ENCODE measurements around the gene SRPK3. TPM values are rescaled to one million over a fixed set of nuclear protein-coding genes. Genes with fewer than 3 reads are reported as not detected.

The SRPK3 gene
- polyA plus RNA-seq, 3 donors = 0.01 TPM; not detected in 2

DNA sequence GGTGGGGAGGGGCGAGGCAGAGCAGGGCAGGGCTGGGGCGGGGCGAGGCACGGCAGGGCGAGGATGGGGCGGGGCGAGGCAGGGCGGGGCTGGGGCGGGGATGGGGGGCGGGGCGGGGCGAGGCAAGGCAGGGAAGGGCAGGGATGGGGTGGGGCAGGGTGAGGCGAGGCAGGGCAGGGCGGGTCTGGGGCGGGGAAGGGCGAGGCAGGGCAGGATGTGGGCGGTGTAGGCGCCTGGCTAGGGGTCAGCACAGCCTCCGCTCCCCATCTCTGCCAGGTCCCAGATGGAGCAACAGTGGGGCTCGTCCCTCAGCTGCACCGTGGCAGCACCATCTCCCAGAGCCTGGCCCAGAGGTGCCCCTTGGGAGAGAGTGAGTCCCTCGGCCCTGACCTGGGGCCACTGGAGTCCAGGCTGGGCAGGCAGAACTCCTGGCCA, 4.2 kb upstream of the SRPK3 start:
- Mint-ChIP-seq H3K27ac (no peak overlapping the region), H3K27me3 (ENCODE audit: low read depth in 3 of 3) (peaks cover 13 to 25% (median 15%) of the 10 kb centered on the region in 3 donors), H3K4me1 (no peaks in the 10 kb centered on the region), H3K36me3 (no peaks in the 10 kb centered on the region), H3K4me3 (no peak overlapping the region), H3K9me3 (peaks cover 0 to 13% (median 2%) of the 10 kb centered on the region in 7 donors)
- Histone ChIP-seq H2AFZ (ENCODE audit: insufficient read depth, low read depth, low read length, poor library complexity, severe bottlenecking) (no peak overlapping the region), H3K9me3 (replicated peaks in 1 of 2; ENCODE audit: control insufficient read depth in 1 of 2, insufficient read depth in 1 of 2, low read length in 2 of 2) (no peaks in the 10 kb centered on the region), H3K27me3 (ENCODE audit: control insufficient read depth in 2 of 2, insufficient read depth in 2 of 2, low read length in 2 of 2) (peaks cover 0 to 17% of the 10 kb centered on the region in 2 donors), H3K9ac (ENCODE audit: insufficient read depth, low read length, poor library complexity, severe bottlenecking) (no peak overlapping the region), H3K36me3 (replicated peaks in 1 of 2; ENCODE audit: control insufficient read depth in 1 of 2, insufficient read depth in 2 of 2, low read length in 2 of 2) (no peaks in the 10 kb centered on the region), H4K20me1 (ENCODE audit: insufficient read depth, low read length) (no peaks in the 10 kb centered on the region), H3K4me3 (replicated peaks in 1 of 3; ENCODE audit: low read depth in 2 of 3, low read length in 3 of 3) (no peak overlapping the region), H3K27ac (ENCODE audit: low read depth in 1 of 2, low read length in 2 of 2) (no peak overlapping the region), H3K79me2 (ENCODE audit: insufficient read depth, low read length) (no peaks in the 10 kb centered on the region), H3K4me2 (replicated peaks; ENCODE audit: extremely low read depth, low read length, poor library complexity, severe bottlenecking) (no peak overlapping the region), H3K4me1 (ENCODE audit: control insufficient read depth in 1 of 2, insufficient read depth in 2 of 2, low read length in 2 of 2) (no peaks in the 10 kb centered on the region)
- intact Hi-C loops (cut with micrococcal nuclease) = no loop called here
- DNase-seq = no peak
- TF ChIP-seq, protein P1, sequence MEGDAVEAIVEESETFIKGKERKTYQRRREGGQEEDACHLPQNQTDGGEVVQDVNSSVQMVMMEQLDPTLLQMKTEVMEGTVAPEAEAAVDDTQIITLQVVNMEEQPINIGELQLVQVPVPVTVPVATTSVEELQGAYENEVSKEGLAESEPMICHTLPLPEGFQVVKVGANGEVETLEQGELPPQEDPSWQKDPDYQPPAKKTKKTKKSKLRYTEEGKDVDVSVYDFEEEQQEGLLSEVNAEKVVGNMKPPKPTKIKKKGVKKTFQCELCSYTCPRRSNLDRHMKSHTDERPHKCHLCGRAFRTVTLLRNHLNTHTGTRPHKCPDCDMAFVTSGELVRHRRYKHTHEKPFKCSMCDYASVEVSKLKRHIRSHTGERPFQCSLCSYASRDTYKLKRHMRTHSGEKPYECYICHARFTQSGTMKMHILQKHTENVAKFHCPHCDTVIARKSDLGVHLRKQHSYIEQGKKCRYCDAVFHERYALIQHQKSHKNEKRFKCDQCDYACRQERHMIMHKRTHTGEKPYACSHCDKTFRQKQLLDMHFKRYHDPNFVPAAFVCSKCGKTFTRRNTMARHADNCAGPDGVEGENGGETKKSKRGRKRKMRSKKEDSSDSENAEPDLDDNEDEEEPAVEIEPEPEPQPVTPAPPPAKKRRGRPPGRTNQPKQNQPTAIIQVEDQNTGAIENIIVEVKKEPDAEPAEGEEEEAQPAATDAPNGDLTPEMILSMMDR (IDR thresholded peaks at IDR 0.05) = no peak
- 72% methylated on average over 5 of the region's 22 CpGs for WGBS (ENCODE audit: insufficient coverage)

- no peak overlapping the region for H3K4me2 ChIP-seq (replicated peaks; ENCODE audit: extremely low read depth, low read length, poor library complexity, severe bottlenecking)
Observed at GRCh38 chrX:153777261-153778090, 3.4 kb upstream of the SRPK3 start.

More at GRCh38 chrX:153777261-153778090, 3.4 kb upstream of the SRPK3 start:
- no peak overlapping the region for H3K27ac ChIP-seq (ENCODE audit: low read depth in 1 of 2, low read length in 2 of 2)
- H3K36me3 Mint-ChIP-seq = no peaks in the 10 kb centered on the region
- intact Hi-C loops (cut with micrococcal nuclease) = no loop called here
- no peaks in the 10 kb centered on the region for H3K9me3 ChIP-seq (replicated peaks in 1 of 2; ENCODE audit: control insufficient read depth in 1 of 2, insufficient read depth in 1 of 2, low read length in 2 of 2)
- no peak for DNase-seq
- no peaks in the 10 kb centered on the region for H4K20me1 ChIP-seq (ENCODE audit: insufficient read depth, low read length)
- H3K9ac ChIP-seq (ENCODE audit: insufficient read depth, low read length, poor library complexity, severe bottlenecking) = no peak overlapping the region
- H3K4me1 ChIP-seq (ENCODE audit: control insufficient read depth in 1 of 2, insufficient read depth in 2 of 2, low read length in 2 of 2) = no peaks in the 10 kb centered on the region
- 91% methylated on average over 16 of the region's 34 CpGs for WGBS (ENCODE audit: insufficient coverage)
- H3K27me3 ChIP-seq (ENCODE audit: control insufficient read depth in 2 of 2, insufficient read depth in 2 of 2, low read length in 2 of 2) = peaks cover 0 to 23% of the 10 kb centered on the region in 2 donors
- no peaks in the 10 kb centered on the region for H3K79me2 ChIP-seq (ENCODE audit: insufficient read depth, low read length)
- TF ChIP-seq, protein P1 (IDR thresholded peaks at IDR 0.05) = no peak
- H3K27ac Mint-ChIP-seq = peak overlapping the region in 1 of 7 donors; percentile 11
- H3K4me3 ChIP-seq (replicated peaks in 1 of 3; ENCODE audit: low read depth in 2 of 3, low read length in 3 of 3) = no peak overlapping the region
- peaks cover 15 to 26% (median 15%) of the 10 kb centered on the region in 3 donors for H3K27me3 Mint-ChIP-seq (ENCODE audit: low read depth in 3 of 3)
- no peak overlapping the region for H3K4me3 Mint-ChIP-seq
- H2AFZ ChIP-seq (ENCODE audit: insufficient read depth, low read depth, low read length, poor library complexity, severe bottlenecking) = no peak overlapping the region
- H3K9me3 Mint-ChIP-seq = peaks cover 0 to 13% (median 2%) of the 10 kb centered on the region in 7 donors
- no peaks in the 10 kb centered on the region for H3K4me1 Mint-ChIP-seq
- H3K36me3 ChIP-seq (replicated peaks in 1 of 2; ENCODE audit: control insufficient read depth in 1 of 2, insufficient read depth in 2 of 2, low read length in 2 of 2) = no peaks in the 10 kb centered on the region

Measured in CD14-positive monocyte (primary cell).